Kidney (tissue), 14 donors: ENCODE measurements around the gene KIAA0930. TPM values are rescaled to one million over a fixed set of nuclear protein-coding genes. Genes with fewer than 3 reads are reported as not detected.

Experiments used
- DNase-seq, 5 donors: peaks; one replicate each; pipeline ENCODE4 v3.0.0-alpha.2; 2013 to 2020
- FAIRE-seq: peaks from 2 replicates; lab custom pipeline; 2012; peaks lifted over from hg19 to GRCh38; lab: Jason Lieb, UNC
- H3K27ac ChIP-seq, 2 donors: one replicate each; pipeline ENCODE4 v1.7.0; 2013; ENCODE audit warnings: low read depth in 2 of 2, low read length in 2 of 2, inconsistent platforms in 1 of 2
- H3K27me3 ChIP-seq: one replicate; pipeline ENCODE4 v1.7.1; 2013; ENCODE audit warnings: low read length, inconsistent platforms; ENCODE audit not compliant: control insufficient read depth, insufficient read depth
- H3K36me3 ChIP-seq, 3 donors: one replicate each; pipeline versions ENCODE4 v1.7.0 to v1.7.1; 2013; ENCODE audit warnings: low read length in 3 of 3, control low read depth in 1 of 3, inconsistent platforms in 1 of 3; ENCODE audit not compliant: insufficient read depth in 3 of 3, control insufficient read depth in 2 of 3
- H3K4me1 ChIP-seq, 3 donors: one replicate each; pipeline versions ENCODE4 v1.7.0 to v1.7.1; 2013; ENCODE audit warnings: low read length in 3 of 3, inconsistent platforms in 1 of 3, low read depth in 1 of 3; ENCODE audit not compliant: control insufficient read depth in 2 of 3, insufficient read depth in 2 of 3
- H3K4me3 ChIP-seq, 3 donors: one replicate each; pipeline versions ENCODE4 v1.7.0 to v1.8.1; 2013; ENCODE audit warnings: low read length in 3 of 3, control low read depth in 1 of 3, inconsistent platforms in 1 of 3
- H3K9ac ChIP-seq, 3 donors: one replicate each; pipeline versions ENCODE4 v1.7.0 to v1.7.1; 2013; ENCODE audit warnings: low read length in 3 of 3, control low read depth in 1 of 3, inconsistent platforms in 1 of 3
- H3K9me3 ChIP-seq, 3 donors: one replicate each; pipeline versions ENCODE4 v1.7.0 to v1.7.1; 2013; ENCODE audit warnings: low read length in 3 of 3, control low read depth in 1 of 3, inconsistent platforms in 1 of 3; ENCODE audit not compliant: control insufficient read depth in 2 of 3, insufficient read depth in 1 of 3
- CTCF ChIP-seq: IDR thresholded peaks from 3 replicates; pipeline ENCODE4 v1.5.1; 2012; ENCODE audit warnings: mild to moderate bottlenecking, moderate library complexity, borderline replicate concordance; ENCODE audit not compliant: insufficient read depth; ENCODE audit errors: extremely low read depth
- intact Hi-C: fragments of 100-400 bp; cut with DNase I; formaldehyde crosslinking; loops from one replicate; pipeline ENCODE4 v1.11.1; 2022
- polyA plus RNA-seq: library from polyadenylated mRNA; stranded (reverse); fragments of 350-450 nt; fragmentation: Illumina TruSeq; extraction: RNeasy Lipid Tissue Mini Kit (QIAGEN cat#74804); gene quantifications from one replicate; pipeline ENCODE4 v1.2.3, GENCODE V29; 2014; ENCODE audit warnings: low read depth, low replicate concordance; ENCODE audit not compliant: insufficient read depth
- total RNA-seq: library from RNA; stranded (reverse); fragmentation: NEBNext Ultra II Directional; extraction: Animal tissue kit (Norgen Biotek cat#: 25700); gene quantifications from one replicate; pipeline ENCODE4 v1.2.1, GENCODE V29; 2021
- donor health status: control.
- donor health status: control.
- donor health status: control.
- donor health status: control.
- donor health status: control.
- donor health status: DM: yes; HTN: yes; CAD: no.
- donor health status: Normal renal cell carcinoma (clear cell type).

Gene KIAA0930
- total and polyA plus RNA-seq, 2 donors from 2014 or later = 26.4 to 55.4 TPM

DNA sequence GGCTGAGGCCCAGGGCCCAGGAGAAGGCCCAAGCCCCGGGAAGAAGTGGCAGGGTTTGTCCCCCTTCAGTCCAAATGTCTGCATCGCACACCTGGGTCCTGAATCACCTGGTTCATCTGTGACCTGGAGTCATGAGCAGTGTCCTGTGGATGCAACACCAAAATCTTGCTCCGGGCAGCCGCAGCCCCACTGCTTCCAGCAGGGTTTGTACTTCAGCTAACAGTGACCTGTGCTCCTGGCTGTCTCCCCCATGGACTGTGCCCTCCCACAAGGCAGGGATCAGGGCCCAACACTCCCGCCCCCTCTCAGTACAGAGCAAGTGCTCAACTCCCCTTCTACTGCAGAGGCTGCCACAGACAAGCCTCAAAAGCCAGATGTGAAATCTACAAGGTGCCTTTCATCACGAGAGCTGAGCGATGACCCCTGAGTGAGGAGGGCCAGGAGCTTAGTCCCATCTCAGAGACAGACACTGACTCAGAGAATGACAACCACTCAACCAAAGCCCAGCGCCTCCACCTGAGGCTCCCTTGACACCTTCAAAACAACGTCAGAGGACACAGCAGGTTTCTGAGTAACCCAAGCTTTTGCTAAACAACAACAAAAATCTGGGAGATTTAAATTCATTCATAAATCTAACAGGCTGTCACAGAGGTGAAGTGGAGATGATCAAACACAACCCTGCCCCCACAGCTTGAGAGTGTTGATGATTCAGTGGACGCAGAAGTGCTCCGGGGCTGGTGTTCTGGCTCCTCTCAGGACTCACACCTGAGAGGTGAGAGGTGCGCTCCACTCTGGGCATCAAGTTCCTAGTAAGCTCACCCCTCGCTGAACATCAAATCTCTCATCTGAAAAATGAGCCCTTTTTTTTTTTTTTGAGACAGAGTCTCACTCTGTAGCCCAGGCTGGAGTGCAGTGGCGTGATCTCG is 3.4 kb downstream of the KIAA0930 start:
- TF ChIP-seq CTCF = no peak
- H3K9me3 ChIP-seq = no peaks in the 10 kb centered on the region
- intact Hi-C loops = no loop called here
- H3K9ac ChIP-seq = no peak overlapping the region
- no peaks in the 10 kb centered on the region for H3K27me3 ChIP-seq
- DNase-seq (peak in 2 of 5 donors; percentile 29 to 61), FAIRE-seq (no peak)
- peaks cover 0 to 12% (median 9%) of the 10 kb centered on the region in 3 donors for H3K4me1 ChIP-seq
- H3K36me3 ChIP-seq = no peaks in the 10 kb centered on the region
- no peak overlapping the region for H3K4me3 ChIP-seq
- no peak overlapping the region for H3K27ac ChIP-seq

DNA sequence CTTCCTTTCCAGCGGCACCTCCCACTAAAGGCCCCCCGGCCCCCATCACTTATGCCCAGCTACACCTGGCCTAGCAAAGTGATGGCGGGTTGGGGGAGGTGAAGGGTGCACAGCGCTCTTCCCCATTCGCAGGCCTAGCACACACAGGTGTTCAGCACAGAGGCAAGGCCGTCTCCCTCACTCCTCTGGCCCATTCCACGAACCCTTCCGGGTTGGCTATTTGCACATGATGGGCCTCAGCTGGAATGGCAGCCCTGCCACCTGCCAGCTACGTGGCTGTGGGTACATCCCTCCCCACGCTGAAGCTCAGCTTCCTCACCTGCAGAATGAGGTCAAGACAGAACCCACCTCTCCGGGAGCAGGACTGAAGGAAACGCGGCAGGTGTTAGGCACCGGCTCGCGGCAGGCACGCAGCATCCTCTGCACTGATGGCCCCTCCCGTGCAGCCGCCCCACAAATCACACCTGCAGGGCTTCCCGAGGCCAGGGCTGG is 4.8 kb downstream of the KIAA0930 start:
- no peaks in the 10 kb centered on the region for H3K36me3 ChIP-seq
- H3K27ac ChIP-seq = no peak overlapping the region
- FAIRE-seq (no peak), DNase-seq (no peak)
- H3K4me1 ChIP-seq = peaks cover 0 to 12% (median 6%) of the 10 kb centered on the region in 3 donors
- H3K9me3 ChIP-seq = no peaks in the 10 kb centered on the region
- no peak overlapping the region for H3K4me3 ChIP-seq
- no peak overlapping the region for H3K9ac ChIP-seq
- intact Hi-C loops = no loop called here
- no peak for TF ChIP-seq CTCF
- no peaks in the 10 kb centered on the region for H3K27me3 ChIP-seq

DNA sequence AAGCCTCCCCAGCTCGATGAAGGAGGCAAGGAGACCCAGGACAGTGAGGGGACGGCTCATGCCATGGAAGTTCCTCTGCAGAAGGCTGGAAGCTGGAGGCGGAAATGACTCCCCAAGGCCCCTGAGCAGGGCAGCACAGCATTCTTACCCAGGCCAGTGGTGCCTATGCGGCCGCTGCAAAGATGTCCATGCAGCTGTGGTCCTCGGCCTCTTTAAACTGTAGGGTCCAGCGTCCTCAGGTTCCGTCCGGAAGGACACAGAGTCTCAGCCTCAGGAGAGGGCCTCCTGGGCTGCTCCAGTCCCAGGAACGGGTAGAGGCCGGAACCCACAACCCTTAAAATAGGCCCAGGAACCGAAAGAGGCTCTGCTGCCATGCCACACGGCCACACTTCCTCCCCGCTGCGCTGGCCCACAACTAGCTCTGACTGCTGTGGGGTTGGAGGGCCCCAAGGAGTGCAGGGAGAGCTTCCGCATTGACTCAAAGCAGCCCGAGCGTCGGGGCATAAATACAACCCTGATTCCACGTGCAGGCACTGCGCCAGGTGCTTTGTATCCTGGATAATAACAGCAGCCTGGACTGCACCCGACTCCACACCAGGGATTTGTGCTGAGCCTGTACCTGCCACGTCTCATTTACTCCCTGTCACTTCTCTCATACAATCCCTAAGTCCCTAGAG is 5.5 kb downstream of the KIAA0930 start:
- H3K4me3 ChIP-seq = no peak overlapping the region
- intact Hi-C loops = no loop called here
- no peak for DNase-seq
- peaks cover 0 to 12% (median 6%) of the 10 kb centered on the region in 3 donors for H3K4me1 ChIP-seq
- H3K27ac ChIP-seq = no peak overlapping the region
- no peak overlapping the region for H3K9ac ChIP-seq
- H3K36me3 ChIP-seq = no peaks in the 10 kb centered on the region
- no peaks in the 10 kb centered on the region for H3K27me3 ChIP-seq
- H3K9me3 ChIP-seq = no peaks in the 10 kb centered on the region
- TF ChIP-seq CTCF = no peak
- FAIRE-seq = no peak
